ENCODE results near the gene JAZF1. TPM values are rescaled to one million over a fixed set of nuclear protein-coding genes. Genes with fewer than 3 reads are reported as not detected.

The JAZF1 gene
- total and polyA plus RNA-seq, 2 donors (not counting 1 experiment from before 2014, with no cell fraction given) = 14.0 to 38.6 TPM

DNA sequence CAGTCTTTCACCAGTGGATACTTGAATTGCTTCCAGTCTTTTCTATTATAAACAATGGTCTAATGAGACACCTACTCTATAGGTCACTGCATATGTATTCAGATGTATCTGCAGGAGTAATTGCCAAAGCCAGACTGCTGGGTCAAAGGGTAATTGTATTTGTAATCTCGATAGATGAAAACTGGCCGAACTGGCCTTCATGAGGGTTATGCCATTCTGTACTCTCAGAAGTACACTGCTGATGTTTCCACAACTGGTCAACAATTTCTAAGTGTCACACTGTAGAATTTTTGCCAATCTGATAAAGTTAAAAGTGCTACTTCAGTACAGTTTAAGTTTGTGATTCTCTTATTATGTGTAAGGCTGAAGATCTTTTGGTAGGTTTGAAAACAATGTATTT, 64.6 kb downstream of the JAZF1 start:
- intact Hi-C loops (cut with micrococcal nuclease) = no loop called here
- H3K9me3 ChIP-seq (ENCODE audit: control extremely low read depth in 1 of 3, control insufficient read depth in 2 of 3, insufficient read depth in 1 of 3, low read length in 2 of 3) = no peaks in the 10 kb centered on the region
- H3K4me3 ChIP-seq (ENCODE audit: control extremely low read depth in 1 of 5, extremely low read depth in 1 of 5, insufficient read depth in 1 of 5, low read depth in 2 of 5, low read length in 4 of 5) = no peak overlapping the region
- H3K36me3 ChIP-seq (replicated peaks in 1 of 2; ENCODE audit: control extremely low read depth in 1 of 2, control insufficient read depth in 1 of 2, extremely low read depth in 1 of 2, insufficient read depth in 2 of 2, low read length in 1 of 2) = peaks cover 0 to 7% of the 10 kb centered on the region in 2 experiments
- Mint-ChIP-seq H3K27me3 (no peaks in the 10 kb centered on the region), H3K9me3 (ENCODE audit: insufficient read depth) (no peaks in the 10 kb centered on the region), H3K27ac (no peak overlapping the region), H3K4me3 (no peak overlapping the region), H3K4me1 (peaks cover 70% of the 10 kb centered on the region)
- H3K27me3 ChIP-seq (replicated peaks in 1 of 4; ENCODE audit: control extremely low read depth in 1 of 4, control insufficient read depth in 3 of 4, insufficient read depth in 4 of 4, low read length in 3 of 4) = no peaks in the 10 kb centered on the region
- H4K20me1 ChIP-seq (ENCODE audit: control insufficient read depth, insufficient read depth, low read length, poor library complexity, severe bottlenecking) = peaks cover 57% of the 10 kb centered on the region
- TF ChIP-seq EZH2 (IDR thresholded peaks at IDR 0.05; ENCODE audit: borderline replicate concordance, insufficient read depth, low read depth, low read length, poor library complexity, severe bottlenecking) = no peak
- TF ChIP-seq CTCF (IDR thresholded peaks at IDR 0.05) = no peak
- H3K79me2 ChIP-seq (ENCODE audit: control insufficient read depth, insufficient read depth, low read length) = peaks cover 92% of the 10 kb centered on the region
- ChIA-PET CTCF (no interaction called here), POLR2A (no interaction called here)
- no peak for DNase-seq
- peaks cover 20 to 45% of the 10 kb centered on the region in 2 donors for H3K4me1 ChIP-seq (ENCODE audit: control insufficient read depth in 2 of 2, insufficient read depth in 2 of 2, low read length in 2 of 2)
- H3K27ac ChIP-seq (ENCODE audit: low read length in 2 of 2) = peak overlapping the region in 1 of 2 donors; percentile 29
- WGBS (ENCODE audit: insufficient coverage) = 100% methylated on average over 2 of the region's 2 CpGs
- ATAC-seq (ENCODE audit: low read depth) = no peak
- no peak overlapping the region for H3K4me2 ChIP-seq (replicated peaks; ENCODE audit: low read depth, low read length, poor library complexity, severe bottlenecking)
- no peak overlapping the region for H2AFZ ChIP-seq (ENCODE audit: insufficient read depth, low read depth, low read length, poor library complexity, severe bottlenecking)
- no peak overlapping the region for H3K9ac ChIP-seq (ENCODE audit: low read length)

GRCh38 chr7:28115261-28115660, 65.3 kb downstream of the JAZF1 start:
- Mint-ChIP-seq H3K27ac (no peak overlapping the region), H3K27me3 (no peaks in the 10 kb centered on the region), H3K4me3 (no peak overlapping the region), H3K4me1 (peaks cover 63% of the 10 kb centered on the region), H3K9me3 (ENCODE audit: insufficient read depth) (no peaks in the 10 kb centered on the region)
- ATAC-seq (ENCODE audit: low read depth) = no peak
- POLR2A ChIA-PET = no interaction called here
- no peak for TF ChIP-seq CTCF (IDR thresholded peaks at IDR 0.05)
- no peak for TF ChIP-seq EZH2 (IDR thresholded peaks at IDR 0.05; ENCODE audit: borderline replicate concordance, insufficient read depth, low read depth, low read length, poor library complexity, severe bottlenecking)
- Histone ChIP-seq H3K4me3 (ENCODE audit: control extremely low read depth in 1 of 5, extremely low read depth in 1 of 5, insufficient read depth in 1 of 5, low read depth in 2 of 5, low read length in 4 of 5) (no peak overlapping the region), H4K20me1 (ENCODE audit: control insufficient read depth, insufficient read depth, low read length, poor library complexity, severe bottlenecking) (peaks cover 52% of the 10 kb centered on the region), H3K79me2 (ENCODE audit: control insufficient read depth, insufficient read depth, low read length) (peaks cover 93% of the 10 kb centered on the region), H3K9me3 (ENCODE audit: control extremely low read depth in 1 of 3, control insufficient read depth in 2 of 3, insufficient read depth in 1 of 3, low read length in 2 of 3) (no peaks in the 10 kb centered on the region), H3K9ac (ENCODE audit: low read length) (no peak overlapping the region), H3K27me3 (replicated peaks in 1 of 4; ENCODE audit: control extremely low read depth in 1 of 4, control insufficient read depth in 3 of 4, insufficient read depth in 4 of 4, low read length in 3 of 4) (no peaks in the 10 kb centered on the region), H3K36me3 (replicated peaks in 1 of 2; ENCODE audit: control extremely low read depth in 1 of 2, control insufficient read depth in 1 of 2, extremely low read depth in 1 of 2, insufficient read depth in 2 of 2, low read length in 1 of 2) (peaks cover 0 to 7% of the 10 kb centered on the region in 2 experiments), H2AFZ (ENCODE audit: insufficient read depth, low read depth, low read length, poor library complexity, severe bottlenecking) (no peak overlapping the region), H3K4me2 (replicated peaks; ENCODE audit: low read depth, low read length, poor library complexity, severe bottlenecking) (no peak overlapping the region), H3K27ac (ENCODE audit: low read length in 2 of 2) (no peak overlapping the region), H3K4me1 (ENCODE audit: control insufficient read depth in 2 of 2, insufficient read depth in 2 of 2, low read length in 2 of 2) (peaks cover 12 to 37% of the 10 kb centered on the region in 2 donors)
- CTCF ChIA-PET = no interaction called here
- no CpG with 5 or more reads among the region's 1 CpG for WGBS (ENCODE audit: insufficient coverage)
- no peak for DNase-seq
- intact Hi-C loops (cut with micrococcal nuclease) = no loop called here

Data from B cell (primary cell).